DMS53 (cell line): ENCODE measurements around the gene STIP1.
"Not testable (repeated sequence)": the region's sequence is repeated elsewhere in the genome, so short reads cannot be mapped to it uniquely, and the experiment has no call there.

Source experiments
- DNase-seq: peaks from one replicate; lab custom pipeline; 2025; lab: John Stamatoyannopoulos, UW

STIP1 gene

DNA sequence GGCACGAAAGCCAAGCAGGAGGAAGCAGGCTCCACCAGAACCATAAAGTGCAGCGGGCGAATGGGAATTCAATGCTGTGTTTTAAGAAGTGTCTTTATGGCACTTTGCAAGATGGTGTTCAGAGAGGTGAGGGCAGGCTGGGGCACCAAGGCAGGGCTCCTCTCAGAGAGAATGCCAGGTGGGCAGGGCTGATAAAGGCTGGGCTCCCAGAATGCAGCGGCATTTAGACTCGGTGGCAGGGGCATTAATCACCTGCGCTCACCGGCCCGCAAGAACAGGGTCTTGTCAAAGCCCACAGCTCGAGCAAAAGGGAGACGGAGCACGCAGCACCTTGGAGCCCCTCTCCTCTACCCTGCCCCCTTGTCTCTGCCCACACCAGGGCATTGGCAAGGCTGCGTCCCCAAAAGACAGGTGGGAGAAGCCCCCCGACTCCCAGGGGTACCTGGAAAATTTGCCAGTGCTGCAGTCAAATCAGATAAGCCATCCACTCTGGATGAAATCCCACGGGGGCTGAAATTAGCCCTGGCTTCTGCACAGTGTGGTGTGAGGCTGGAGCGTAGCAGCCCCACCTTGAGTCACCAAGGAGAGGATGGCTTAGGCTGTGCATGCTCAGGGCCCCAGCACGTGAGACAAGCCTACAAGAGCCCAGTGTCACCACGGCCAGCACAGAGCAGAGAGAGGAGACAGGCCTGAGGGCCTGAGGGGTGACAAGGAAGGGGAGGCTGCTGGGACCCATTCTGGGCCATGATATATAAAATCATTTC, 28.2 kb upstream of the STIP1 start:
- no peak for DNase-seq

DNA sequence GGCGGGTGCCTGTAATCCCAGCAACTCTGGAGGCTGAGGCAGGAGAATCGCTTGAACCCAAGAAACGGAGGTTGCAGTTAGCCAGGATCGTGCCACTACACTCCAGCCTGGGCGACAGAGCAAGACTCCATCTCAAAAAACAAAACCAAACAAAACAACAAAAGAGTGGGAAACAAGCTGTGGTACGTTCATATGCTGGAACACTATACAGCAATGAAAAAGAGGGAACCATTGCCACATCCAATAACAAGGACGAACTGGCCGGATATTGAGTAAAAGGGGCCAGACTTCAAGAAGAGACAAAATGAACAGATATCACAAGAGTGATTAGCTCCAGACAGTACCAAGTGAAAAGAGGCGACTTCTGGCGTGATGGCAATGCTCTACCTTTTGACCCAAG, 24.9 kb upstream of the STIP1 start:
- no peak for DNase-seq

DNA sequence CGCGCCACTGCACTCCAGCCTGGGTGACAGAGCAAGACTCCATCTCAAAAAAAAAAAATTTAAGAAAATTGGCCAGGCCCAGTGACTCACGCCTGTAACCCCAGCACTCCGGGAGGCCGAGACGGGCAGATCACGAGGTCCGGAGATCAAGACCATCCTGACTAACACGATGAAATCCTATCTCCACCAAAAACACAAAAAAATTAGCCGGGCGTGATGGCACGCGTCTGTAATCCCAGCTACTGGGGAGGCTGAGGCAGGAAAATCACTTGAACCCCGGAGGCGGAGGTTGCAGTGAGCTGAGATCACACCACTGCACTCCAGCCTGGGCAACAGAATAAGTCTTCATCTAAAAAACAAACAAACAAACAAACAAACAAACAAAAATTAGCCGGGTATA, 23.2 kb upstream of the STIP1 start:
- not testable (repeated sequence) for DNase-seq

DNA sequence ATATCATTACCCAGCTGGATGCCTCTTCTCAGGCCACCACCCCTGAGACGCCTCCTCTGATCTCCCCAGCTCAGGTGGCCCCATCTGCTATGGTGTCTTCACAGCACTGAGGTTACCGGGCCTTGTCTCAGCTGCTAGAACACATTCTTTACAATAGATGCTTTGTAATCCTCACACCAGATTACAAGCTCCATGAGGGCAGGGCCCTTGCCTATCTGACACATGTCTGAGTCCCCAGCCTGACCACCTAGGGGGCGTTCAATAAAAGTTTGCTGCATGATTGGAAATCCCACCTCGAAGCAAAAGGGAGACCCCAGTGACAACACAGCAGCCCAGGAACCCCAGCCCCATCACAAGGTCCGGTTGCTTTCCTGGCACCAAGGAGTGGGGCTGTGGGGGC, 22.0 kb upstream of the STIP1 start:
- DNase-seq: no peak

DNA sequence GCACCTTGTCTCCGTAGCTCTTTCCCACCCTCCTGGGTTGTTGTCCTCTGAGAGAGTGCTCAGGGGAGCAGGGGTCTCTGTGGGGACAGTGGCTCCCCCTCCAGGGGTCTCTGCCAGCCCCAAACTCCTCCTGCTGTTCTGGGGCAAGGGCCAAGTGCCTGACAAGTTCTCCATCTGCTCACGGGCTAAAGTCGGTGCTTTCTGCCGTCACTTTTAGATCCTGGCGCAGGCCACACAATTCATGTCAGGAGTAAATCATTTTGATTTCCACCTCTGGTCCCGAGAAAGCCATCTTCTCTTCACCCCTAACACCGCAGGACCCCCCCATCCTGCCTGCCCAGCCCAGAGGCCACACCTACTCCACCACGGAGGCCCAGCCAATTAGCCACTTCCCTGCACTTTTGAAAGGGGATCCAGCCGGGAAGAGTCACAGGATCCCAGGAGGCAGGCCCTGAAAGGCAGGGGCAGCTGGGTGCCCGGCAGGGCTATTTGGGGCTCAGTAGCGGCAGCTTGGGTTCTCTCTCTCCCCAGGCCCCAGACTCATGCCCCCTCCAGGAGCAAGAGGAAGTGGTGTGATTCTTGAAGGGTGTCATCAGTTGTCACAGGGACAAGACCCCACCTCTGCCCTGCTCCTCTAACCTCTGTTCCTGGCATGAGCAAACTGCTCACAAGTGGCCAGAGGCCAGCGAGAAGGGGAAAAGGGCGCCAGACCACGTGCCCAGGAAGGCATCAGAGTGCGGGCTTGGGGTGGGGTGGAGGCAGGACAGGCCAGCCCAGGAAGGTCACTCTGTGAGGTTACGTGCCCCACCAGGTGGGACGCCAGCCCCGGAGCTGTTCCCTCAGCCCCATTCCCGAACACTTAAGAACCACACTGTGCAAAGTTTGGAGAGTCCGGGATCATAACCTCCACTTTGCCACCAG, 21.3 kb upstream of the STIP1 start:
- DNase-seq: peak; percentile 62

DNA sequence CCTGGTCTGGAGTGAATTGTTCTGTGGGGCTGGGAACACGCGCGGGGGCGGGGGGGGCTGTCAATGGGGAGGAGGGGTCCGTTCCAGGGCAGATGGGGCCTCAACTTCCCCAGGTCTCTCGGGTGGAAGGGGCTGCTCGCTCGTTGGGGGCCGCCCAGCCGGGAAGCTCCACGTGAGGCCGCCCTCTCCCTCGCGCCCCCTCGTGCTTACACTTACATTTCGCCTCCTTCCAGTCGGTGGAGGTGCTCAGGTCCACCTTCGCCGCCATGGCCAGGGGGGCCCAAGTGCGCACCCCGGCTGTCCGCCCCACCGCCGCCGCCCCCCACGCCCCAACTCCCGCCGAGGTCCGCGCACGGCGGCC, 20.5 kb upstream of the STIP1 start:
- peak; percentile 65 for DNase-seq

DNA sequence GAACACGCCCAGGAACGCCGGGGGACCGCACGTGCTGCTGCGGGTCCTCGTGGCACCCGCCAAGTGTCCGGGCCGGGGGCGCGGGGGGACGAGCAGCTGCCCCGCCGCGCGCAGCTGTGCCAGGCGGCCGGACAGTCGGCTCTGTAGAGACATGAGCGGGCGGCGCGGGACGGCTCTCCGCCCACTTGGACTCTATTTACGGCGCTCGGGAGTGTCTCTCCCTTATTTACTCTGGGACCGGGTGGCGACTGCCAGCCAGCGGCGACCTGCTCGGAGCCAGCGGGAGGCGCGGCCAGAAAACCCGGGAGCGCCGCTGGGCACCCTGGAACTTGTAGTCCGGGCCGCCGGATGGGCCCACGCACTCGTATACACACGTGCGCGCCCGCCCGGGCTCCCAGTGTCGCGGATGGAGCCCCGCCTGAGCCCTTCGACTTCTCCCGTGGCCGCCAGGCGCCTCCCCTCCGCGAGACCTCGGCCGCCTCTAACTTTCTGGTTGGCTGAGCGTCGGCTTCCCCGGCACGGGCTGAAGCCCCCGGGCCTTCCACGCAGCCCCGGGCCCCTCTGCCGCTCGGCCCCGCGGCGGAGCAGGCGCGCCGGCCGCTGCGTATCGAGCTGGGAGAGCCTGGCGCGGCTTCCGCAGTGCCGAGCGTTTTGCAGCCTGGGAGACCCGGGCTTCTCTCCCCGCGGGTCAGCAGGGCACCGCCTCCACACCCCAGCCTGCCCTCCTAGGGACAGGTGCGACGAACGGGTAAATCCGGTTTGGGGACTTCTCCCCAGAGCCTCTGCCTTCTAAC, 19.9 kb upstream of the STIP1 start, which contains the start of gene MACROD1:
TSS of gene MACROD1 (minus strand) at position 272 of the 794 bp plus-strand sequence. CDS start at position 153, 119 bp downstream.
- peak; percentile 99 for DNase-seq

DNA sequence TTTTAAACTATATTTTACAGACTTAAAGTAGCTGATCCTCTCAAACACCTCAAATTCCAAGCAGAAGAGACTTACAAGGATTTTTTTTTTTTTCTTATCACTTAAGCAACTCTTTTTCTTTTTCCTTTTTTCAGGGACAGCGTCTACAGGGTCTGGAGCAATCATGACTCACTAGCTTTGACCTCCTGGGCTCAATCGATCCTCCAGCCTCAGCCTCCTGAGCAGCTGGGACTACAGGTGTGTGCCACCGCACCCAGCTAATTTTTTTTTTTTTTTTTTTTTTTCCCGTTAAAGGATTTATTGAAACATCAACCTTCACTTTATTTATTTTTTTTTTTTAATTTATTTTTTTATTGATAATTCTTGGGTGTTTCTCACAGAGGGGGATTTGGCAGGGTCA, 15.6 kb upstream of the STIP1 start:
- DNase-seq: no peak

DNA sequence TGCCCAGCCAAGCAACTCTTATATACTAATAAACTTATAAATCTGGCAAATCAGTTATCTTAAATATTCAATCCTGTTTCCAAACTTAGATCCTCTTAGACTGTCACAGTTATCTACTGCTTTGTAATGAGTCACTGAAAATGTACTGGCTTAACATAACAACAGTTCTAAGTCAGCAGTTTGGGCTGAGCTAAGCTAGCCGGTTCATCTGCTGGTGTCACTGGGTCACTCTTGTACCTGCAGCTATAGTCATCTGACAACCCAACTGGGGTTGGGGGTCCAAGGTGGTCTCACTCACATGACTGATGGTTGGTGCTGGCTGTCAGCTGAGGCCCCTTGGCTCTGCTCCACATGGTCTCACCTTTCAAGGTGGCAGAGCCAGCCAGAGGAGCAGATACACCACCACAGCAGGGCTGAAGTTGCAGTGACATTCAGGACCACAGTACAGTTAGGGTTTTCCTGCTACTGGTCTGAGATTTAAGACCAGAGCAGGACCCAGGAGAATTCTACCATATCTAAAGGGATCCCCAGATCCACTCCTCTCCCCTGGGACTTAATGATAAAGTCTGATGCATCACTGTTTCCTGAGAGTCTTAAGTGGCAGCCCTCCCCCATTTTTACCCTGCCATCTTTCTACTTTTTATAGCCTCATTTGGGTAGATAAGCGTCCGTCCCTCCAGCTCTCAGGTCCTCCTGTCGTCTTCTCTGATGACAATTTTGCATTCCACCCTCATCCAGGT, 12.2 kb upstream of the STIP1 start:
- no peak for DNase-seq

DNA sequence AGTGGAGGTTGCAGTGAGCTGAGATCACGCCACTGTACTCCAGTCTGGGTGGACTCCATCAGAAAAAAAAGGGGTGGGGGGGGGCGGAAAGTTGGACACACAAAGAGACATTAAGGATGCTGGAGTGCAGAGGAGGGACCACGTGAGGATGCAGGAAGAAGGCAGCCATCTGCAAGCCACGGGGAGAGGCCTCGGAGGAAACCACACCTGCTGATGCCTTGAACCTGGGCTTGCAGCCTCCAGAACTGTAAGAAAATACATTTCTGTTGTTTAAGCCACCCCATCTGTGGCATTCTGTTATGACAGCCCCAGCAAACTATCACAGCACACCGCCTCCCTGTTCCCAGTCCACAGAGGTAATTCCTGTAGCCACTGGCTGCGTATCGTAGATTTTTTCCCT, 9.2 kb upstream of the STIP1 start:
- no peak for DNase-seq

DNA sequence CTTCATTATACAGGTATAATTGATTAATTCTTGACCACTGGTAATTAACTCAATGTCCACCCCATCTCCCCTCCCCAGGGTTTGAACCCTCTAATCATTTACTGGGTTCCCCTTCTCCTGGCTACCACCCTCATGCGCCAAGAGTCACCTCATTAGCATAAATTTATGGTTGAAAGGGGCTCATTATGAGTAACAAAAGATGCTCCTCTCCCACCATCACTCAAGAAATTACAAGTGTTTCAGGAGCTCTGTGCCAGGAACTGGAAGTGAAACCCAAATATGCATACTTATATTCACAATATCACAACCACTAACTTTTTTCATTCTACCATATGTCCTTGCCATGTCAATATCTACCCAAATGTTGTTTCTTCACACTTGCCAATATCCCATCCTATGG, 7.8 kb upstream of the STIP1 start:
- no peak for DNase-seq

DNA sequence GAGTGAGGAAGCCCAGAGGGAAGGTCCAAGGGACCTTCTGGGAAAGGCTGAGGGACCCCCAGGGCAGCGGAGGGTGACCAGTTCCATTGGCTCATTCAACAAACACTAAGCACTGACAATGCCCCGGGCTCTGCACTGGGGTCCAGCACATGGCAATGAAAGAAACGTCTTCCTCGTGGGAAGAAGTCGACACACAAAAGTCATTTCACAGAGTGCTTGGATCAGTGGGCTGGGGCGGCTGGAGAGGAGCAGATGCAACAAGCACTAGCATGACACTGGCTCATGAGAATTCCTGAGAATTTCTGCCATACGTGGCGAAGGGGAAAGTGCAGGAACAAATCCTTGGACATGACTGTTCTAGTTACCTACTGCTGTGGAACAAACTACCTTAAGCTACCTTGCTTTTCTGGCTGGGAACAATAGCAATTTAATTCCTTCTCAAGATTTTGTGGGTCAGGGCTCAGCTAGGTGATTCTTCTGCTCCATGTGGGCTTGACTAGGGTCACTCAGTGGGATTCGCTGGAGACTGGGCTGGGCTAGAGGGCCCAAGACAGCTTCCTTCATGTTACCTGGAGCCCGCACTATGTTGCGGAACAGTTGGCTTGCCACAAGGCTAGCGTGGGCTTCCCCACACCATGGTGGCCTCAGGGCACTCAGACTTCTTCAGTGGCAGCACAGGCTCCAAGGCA, 6.9 kb upstream of the STIP1 start:
- no peak for DNase-seq

DNA sequence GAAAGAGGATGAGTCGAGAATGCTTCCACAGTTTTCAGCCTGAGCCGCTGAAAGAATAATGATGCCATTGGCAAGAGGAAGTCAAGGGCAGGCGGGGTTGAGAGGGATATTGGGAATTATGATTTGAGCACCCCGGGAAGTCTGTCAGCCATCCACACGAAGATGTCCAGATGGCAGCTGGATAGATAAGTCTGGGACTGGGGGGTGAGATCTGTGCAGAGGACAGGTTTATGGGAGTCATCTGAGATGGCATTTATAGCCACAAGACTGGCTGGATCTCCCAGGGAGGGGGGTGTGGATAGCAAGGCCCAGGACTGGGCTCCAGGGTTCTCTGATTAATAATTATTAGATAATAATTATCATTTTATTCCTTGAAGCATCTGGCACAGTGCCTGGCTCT, 5.1 kb upstream of the STIP1 start:
- no peak for DNase-seq

DNA sequence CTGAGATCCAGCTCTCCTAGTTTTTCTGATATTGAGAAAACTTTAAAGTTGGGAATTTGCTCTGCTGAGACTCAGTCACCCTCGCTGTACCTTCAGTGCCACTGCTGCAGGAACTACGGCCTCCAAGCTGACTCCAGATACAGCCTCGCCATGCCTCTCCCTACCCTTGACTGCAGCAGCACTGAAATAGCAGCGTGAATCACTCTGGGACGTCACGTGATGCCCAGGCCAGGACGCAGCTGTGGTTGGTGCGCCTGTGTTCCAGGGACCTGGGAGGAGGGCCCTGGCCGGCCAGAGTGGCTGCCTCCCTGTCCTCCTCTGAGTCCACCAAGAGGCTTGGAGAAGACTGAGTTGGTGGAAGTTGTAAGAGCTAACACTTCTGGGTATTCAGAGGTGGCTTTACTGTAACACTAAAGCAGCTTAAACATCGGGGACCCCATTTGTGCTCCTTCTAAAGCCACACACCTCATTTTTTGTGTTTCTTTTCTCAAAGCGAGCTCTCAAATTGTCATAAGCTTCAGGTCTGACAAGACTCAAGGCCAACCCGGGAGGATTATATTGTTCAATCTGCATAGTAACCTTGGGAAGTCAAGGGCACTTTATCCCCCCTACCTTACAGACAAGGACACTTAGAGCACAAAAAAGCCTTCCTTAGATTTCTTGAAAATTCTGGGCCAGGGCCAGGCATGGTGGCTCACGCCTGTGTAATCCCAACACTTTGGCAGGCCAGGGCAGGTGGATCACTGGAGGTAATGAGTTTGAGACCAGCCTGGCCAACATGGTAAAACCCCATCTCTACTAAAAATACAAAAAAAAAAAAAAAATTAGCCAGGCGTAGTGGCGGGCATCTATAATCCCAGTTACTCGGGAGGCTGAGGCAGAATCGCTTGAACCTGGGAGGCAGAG, 4.2 kb upstream of the STIP1 start:
- peak; percentile 96 for DNase-seq

DNA sequence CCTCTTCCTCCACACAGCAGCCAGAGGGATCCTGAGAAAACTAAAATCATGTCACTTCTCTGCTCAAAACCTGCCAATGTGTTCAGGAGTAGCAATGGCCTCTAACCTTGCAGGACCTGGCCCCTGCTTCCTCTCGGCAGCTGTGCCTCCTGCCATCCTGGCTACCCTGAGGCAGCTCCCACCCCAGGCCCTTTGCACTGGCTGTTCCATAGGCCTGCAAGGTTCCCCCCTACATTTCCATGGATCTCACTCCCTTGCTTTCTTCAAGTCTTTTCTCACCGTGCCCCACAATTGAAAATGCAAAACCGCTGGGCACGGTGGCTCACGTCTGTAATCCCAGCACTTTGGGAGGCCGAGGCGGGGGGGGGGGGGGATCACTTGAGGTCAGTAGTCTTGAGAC, 2.1 kb upstream of the STIP1 start:
- DNase-seq: no peak

DNA sequence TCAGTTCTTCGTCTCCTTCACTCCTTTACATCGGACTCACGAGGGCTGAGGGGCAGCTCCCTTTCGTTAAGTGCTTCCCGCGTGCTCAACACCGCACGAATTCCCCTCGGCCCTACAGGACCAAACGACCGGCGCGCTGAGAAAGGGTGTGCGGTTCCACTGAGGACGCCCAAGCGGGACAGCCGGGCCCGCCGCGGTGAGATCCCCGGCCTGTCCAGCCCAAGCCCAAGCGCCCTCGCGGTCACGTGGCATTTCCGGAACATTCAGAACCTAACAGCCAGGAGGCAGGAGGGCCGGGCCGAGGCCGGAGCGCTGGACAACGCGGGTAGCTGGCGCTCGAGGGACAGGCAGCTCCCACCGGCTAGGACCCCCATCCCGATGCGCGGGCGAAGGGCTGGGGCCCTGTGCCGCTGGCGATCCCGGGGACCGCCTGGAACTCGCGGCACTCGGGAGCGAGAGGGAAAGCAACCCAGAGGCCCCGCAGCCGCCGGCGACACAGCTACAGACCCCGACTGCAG, 737 bp upstream of the STIP1 start:
- DNase-seq: peak; percentile 91

DNA sequence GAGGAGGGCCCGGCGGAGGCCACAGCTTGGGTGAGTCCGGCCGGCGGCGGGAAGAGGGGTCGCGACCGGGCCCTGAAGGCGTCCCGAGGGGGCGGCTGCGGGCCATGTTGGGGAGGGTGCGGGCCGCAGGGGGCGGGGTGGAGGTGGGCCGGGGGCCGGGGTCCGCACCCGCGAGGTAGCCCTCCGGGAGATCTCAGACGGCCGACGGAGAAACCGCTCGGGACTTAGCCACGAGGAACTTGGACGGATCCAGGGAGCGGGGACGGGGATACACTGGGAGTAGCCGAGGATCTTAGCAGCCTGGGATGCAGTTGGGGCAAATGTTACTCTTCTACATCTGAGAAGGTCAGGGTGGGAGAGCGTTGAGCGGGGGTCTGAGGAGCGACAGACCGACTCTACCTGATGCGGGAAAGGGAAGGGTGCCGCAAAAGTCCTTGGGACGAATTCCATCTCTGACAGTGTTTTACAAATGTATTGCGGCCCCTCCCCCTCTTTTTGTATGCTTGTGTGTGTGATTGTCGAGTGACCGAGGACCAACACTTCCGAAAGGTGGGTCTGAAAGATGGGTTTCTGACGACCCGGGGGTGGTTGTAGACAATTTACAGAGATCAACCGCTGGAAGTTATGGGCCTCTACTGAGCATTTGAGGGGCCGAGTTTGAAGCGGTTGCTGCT, 658 bp downstream of the STIP1 start:
- peak; percentile 46 for DNase-seq

DNA sequence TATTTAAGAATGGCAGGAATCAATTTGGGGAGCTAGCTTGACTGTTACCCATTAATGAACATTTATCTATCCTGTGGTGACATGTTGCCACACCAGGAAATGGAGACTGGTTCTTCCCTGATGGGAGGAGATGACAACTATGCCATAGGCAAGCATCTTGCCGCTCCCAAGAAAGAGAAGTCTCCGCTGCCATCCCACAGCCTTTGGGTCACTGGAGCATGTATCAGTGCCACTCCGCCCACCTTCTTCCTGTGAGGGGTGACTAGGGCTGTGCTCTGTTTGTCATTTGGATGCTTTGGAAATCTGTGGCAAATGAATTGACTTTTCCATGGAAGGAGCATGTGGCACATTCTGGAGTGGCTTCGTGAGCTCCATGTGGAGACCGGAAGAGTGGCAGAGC, 6.5 kb downstream of the STIP1 start:
- DNase-seq: no peak

DNA sequence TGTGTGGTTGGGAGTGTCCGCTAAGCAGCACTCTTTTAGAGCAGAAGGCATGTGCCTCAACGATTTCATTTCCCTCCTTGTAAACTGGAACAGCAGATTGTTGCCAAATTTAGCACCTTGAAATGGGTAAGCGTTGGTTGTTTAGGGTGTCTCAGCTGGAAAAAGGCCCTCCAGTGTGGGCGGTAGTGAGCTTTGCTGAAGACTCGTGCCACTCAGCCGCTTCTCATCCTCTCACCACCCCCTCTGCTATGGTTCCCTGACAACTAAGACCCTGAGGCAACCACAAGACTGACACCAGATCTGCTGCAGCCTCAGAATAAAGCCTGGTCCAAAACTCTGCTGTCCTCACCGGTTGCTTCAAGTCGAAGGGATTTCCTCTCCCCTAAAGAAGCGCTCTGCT, 10.7 kb downstream of the STIP1 start:
- DNase-seq: no peak
